Ishikawa (cell line): ENCODE results near the gene NBAS.

Experiments
- RAD21 ChIP-seq: IDR thresholded peaks from 2 replicates; pipeline ENCODE4 v1.6.1; 2012; ENCODE audit warnings: low read depth
- YY1 ChIP-seq: IDR thresholded peaks from 2 replicates; pipeline ENCODE4 v1.6.1; 2012; ENCODE audit warnings: low read depth
- ZBTB7A ChIP-seq: IDR thresholded peaks from 2 replicates; pipeline ENCODE4 v1.6.1; 2012; ENCODE audit warnings: low read depth
- TF ChIP-seq, protein P1 (sequence below): IDR thresholded peaks from 2 replicates; pipeline ENCODE4 v1.6.1; 2012; ENCODE audit warnings: low read depth, mild to moderate bottlenecking

DNA sequence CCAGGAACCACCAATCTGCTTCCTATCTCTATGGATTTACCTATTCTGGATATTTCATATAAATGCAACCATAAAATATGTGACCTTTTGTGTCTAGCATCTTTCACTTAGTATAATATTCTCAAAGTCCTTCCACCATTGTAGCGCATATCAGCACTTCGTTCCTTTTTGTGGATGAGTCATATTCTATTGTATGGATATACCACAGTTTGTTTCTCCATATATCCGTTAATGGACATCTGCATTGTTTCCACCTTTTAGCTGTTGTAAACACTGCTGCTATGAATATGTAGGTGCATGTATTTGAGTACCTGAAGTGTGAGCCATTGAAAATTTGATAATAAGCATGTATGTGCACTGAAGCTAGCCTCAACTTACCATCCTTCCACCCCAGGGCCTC is 80.1 kb downstream of the NBAS start:
- no peak for TF ChIP-seq YY1
- TF ChIP-seq RAD21: no peak
- TF ChIP-seq, protein P1, sequence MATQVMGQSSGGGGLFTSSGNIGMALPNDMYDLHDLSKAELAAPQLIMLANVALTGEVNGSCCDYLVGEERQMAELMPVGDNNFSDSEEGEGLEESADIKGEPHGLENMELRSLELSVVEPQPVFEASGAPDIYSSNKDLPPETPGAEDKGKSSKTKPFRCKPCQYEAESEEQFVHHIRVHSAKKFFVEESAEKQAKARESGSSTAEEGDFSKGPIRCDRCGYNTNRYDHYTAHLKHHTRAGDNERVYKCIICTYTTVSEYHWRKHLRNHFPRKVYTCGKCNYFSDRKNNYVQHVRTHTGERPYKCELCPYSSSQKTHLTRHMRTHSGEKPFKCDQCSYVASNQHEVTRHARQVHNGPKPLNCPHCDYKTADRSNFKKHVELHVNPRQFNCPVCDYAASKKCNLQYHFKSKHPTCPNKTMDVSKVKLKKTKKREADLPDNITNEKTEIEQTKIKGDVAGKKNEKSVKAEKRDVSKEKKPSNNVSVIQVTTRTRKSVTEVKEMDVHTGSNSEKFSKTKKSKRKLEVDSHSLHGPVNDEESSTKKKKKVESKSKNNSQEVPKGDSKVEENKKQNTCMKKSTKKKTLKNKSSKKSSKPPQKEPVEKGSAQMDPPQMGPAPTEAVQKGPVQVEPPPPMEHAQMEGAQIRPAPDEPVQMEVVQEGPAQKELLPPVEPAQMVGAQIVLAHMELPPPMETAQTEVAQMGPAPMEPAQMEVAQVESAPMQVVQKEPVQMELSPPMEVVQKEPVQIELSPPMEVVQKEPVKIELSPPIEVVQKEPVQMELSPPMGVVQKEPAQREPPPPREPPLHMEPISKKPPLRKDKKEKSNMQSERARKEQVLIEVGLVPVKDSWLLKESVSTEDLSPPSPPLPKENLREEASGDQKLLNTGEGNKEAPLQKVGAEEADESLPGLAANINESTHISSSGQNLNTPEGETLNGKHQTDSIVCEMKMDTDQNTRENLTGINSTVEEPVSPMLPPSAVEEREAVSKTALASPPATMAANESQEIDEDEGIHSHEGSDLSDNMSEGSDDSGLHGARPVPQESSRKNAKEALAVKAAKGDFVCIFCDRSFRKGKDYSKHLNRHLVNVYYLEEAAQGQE: no peak
- TF ChIP-seq ZBTB7A: no peak
